GM12892 (cell line): ENCODE data around the gene FKRP.

ENCODE experiments used
- DNase-seq: peaks from one replicate; pipeline ENCODE4 v3.0.0; 2011; ENCODE audit not compliant: insufficient read length
- FAIRE-seq: peaks from 2 replicates; lab custom pipeline; 2011; peaks lifted over from hg19 to GRCh38; lab: Jason Lieb, UNC
- POLR2A ChIP-seq: IDR thresholded peaks from 2 replicates; pipeline ENCODE4 v1.6.1; 2011; ENCODE audit warnings: low read depth, low read length, control low read depth
- POLR2AphosphoS5 ChIP-seq: IDR thresholded peaks from 2 replicates; pipeline ENCODE4 v1.6.1; 2011; ENCODE audit warnings: low read depth, low read length, control low read depth
- TAF1 ChIP-seq: IDR thresholded peaks from 2 replicates; pipeline ENCODE4 v1.6.1; 2011; ENCODE audit warnings: low read depth, mild to moderate bottlenecking, control low read depth, low read length, borderline replicate concordance

Gene FKRP

DNA sequence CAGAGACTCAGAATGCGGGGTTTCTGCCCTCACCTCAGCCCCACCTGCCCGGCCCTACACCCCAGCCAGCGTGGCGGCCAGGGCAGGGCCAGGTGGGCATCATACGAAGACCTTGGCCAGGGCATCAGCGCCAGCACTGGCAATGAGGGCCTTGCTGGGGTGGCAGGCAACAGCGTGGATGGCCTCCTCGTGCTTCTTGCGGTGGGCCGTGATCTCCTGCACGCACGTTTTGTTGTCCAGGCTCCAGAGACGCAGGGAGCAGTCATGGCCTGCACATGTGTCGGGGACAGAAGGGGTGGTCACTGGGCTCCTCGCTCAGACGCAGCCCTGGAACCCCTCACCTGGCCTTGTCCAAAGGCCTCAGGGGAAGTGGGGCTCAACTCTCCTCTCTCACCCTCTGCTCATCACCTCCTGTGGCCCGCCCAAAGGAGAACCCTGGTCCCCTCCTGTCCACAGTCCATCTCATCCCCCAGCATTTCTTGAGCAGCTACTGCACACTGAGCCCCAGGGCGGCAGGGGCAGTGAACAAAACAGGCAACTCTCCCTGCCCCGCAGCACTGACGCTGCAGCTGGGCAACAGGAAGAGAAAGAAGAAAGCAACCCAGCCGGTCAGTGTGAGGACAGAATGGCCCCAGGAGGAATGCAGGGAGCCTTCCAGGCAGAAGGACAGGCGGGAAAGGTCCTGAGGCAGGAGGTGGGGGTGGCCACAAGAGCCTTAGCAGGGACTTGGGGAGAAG lies 25.2 kb upstream of the FKRP start:
- FAIRE-seq = no peak

DNA sequence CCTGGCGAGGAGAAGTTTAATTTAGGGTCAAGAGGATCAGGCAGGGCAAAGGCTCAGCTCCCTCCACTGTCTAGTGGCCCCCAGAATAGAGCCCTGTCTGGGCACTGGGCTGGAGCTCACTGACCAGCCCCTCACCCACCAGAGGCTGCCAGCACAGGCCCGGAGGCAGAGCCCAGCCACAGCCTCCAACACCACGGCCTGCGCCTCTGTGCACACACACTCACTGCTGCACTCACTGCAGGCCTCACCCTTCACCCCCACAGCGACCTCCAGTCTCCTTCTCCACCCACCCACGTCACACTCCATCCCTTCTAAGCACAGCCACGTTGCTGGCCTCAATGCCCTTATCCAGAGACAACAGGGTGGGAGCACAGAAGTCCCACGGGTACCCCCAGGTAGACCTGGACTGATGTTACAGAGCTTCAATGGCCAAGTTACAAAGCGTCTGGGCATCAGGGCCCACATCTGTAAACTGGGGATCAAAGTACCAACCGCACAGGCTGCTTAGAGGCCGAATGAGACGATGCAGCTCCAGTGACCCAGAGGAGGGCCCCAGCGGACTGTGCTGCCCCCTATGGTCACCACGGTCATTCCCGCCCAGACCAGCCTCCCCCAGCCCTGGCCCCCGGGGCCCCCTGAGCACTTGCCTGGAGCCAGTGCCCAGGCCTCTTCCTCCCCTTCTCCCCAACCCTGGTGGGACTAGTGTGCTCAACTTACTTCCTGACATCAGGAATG lies 24.4 kb upstream of the FKRP start:
- TF ChIP-seq TAF1 = no peak
- no peak for TF ChIP-seq POLR2A
- no peak for TF ChIP-seq POLR2AphosphoS5
- DNase-seq = no peak
- no peak for FAIRE-seq

More for the DNA sequence above, 25.2 kb upstream of the FKRP start:
- DNase-seq = no peak
- TF ChIP-seq POLR2AphosphoS5 = no peak
- no peak for TF ChIP-seq TAF1
- TF ChIP-seq POLR2A = no peak

GRCh38 chr19:46722004-46722380 lies 23.9 kb upstream of the FKRP start:
- no peak for FAIRE-seq
- no peak for DNase-seq
- no peak for TF ChIP-seq POLR2AphosphoS5
- TF ChIP-seq TAF1 = no peak
- TF ChIP-seq POLR2A = no peak

GRCh38 chr19:46722421-46723022 lies 23.3 kb upstream of the FKRP start:
- no peak for DNase-seq

GRCh38 chr19:46723023-46723461 lies 22.8 kb upstream of the FKRP start:
- TF ChIP-seq POLR2AphosphoS5 = no peak
- 0 out of 2 replicates have a peak, but pooled peaks have one; percentile 34 for TF ChIP-seq POLR2A
- TF ChIP-seq TAF1 = no peak
- DNase-seq = no peak
- FAIRE-seq = no peak

More at GRCh38 chr19:46722421-46723022, 23.3 kb upstream of the FKRP start:
- no peak for TF ChIP-seq POLR2A
- TF ChIP-seq TAF1 = no peak
- no peak for TF ChIP-seq POLR2AphosphoS5
- FAIRE-seq = no peak

- TF ChIP-seq POLR2A (no peak), TAF1 (no peak), POLR2AphosphoS5 (no peak)
- FAIRE-seq (no peak), DNase-seq (no peak)
Observed at GRCh38 chr19:46723471-46723870, 22.4 kb upstream of the FKRP start.

DNA sequence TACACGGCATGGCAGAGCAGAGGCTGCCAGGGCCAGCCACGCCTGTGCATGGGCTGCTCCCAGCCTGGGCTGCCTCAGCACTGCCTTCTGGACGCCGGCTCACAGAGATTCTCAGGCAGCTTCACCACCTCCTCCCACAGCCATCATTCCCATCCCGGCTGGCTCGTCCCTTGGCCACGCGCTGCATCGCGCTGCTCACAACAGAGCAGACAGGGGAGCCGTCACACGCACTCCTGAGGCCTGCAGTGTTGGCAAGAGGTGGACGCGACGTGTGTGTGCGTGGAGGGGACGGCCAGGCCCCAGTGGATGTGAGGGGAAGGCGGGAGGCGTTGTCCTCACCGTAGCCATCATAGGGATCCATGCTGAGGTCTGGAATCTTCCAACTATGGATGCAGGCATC lies 21.4 kb upstream of the FKRP start:
- TF ChIP-seq POLR2A (peak; percentile 27; the same call in 1 of the 2 replicates), TAF1 (no peak), POLR2AphosphoS5 (no peak)
- FAIRE-seq = no peak
- no peak for DNase-seq

GRCh38 chr19:46725036-46725820 lies 20.6 kb upstream of the FKRP start:
- DNase-seq (no peak), FAIRE-seq (no peak)
- TF ChIP-seq POLR2AphosphoS5 (no peak), TAF1 (no peak), POLR2A (no peak)

GRCh38 chr19:46725859-46726393 lies 19.9 kb upstream of the FKRP start:
- no peak for DNase-seq
- TF ChIP-seq POLR2AphosphoS5 (no peak), POLR2A (no peak), TAF1 (no peak)
- FAIRE-seq = no peak

DNA sequence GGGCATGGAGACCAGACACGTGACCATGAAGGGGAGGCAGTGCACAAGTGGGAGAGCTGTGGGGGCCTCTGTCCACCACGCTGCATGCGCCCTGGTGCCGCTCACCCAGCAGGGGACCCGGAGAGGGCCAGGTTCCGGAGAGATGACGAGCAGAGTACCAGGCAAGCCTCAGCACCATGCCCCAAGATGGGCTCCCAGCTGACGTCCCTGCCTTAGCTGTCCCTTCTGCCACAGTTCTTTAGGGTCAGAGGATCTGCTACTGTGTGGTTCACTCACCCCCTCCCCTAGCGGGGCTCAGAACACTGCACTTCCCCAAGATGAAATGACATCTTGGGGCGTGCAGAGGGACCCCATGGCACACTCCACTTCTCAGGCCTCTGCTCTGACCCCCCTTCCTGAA lies 19.3 kb upstream of the FKRP start:
- DNase-seq (no peak), FAIRE-seq (no peak)

DNA sequence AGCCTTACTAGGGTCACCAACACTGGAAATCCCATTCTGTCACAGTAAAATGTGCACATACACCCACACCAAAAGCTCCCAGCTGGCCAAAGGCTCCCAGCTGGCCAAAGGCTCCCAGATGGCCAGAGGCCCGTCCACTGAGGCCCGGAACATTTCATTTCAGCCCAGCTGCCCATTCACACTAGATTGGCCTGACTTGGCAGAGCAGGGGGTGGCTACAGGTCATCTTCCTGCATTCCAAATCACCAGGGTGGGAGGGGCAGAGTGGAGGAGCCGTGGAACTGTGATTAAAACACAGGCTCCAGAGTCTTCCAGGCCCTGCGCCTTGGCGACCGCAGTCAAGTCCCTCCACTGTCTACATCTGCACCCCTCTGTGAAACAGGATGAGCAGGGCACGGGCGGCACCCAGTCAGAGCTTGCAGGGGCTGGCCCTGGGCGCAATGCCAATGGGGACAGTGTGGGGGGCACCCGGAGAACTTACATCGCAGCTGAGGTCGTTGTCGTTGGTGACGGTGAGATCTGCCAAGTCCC lies 18.8 kb upstream of the FKRP start:
- no peak for FAIRE-seq
- DNase-seq = no peak
- TF ChIP-seq POLR2A (no peak), POLR2AphosphoS5 (no peak), TAF1 (no peak)

More for the DNA sequence above, 19.3 kb upstream of the FKRP start:
- no peak for TF ChIP-seq POLR2AphosphoS5
- TF ChIP-seq TAF1 = no peak
- TF ChIP-seq POLR2A = 0 out of 2 replicates have a peak, but pooled peaks have one; percentile 17
